Keratinocyte (primary cell): ENCODE results near the gene VIT. TPM values are rescaled to one million over a fixed set of nuclear protein-coding genes. Genes with fewer than 3 reads are reported as not detected.
A peak's percentile ranks its signal among the peaks of the same experiment; 100 is the strongest.

Experiments used
- DNase-seq: peaks from one replicate; pipeline ENCODE4 v3.0.0-alpha.2; 2011; ENCODE audit warnings: low read depth, missing footprints, low spot score
- FAIRE-seq: peaks from 2 replicates; lab custom pipeline; 2011; peaks lifted over from hg19 to GRCh38; lab: Jason Lieb, UNC
- H2AFZ ChIP-seq: 2 replicates; pipeline ENCODE4 v1.6.0; 2012; ENCODE audit warnings: low read length, control low read depth, inconsistent platforms; ENCODE audit not compliant: control insufficient read depth
- H3K27ac ChIP-seq: 2 replicates; pipeline ENCODE4 v1.5.1; 2011; ENCODE audit warnings: low read length; ENCODE audit not compliant: control insufficient read depth, insufficient read depth
- H3K27me3 ChIP-seq: 3 replicates; pipeline ENCODE4 v1.6.0; 2011; ENCODE audit warnings: low read length; ENCODE audit not compliant: control insufficient read depth, insufficient read depth; ENCODE audit errors: extremely low read depth
- H3K36me3 ChIP-seq, 2 experiments: 2 replicates in 1 of 2; 3 replicates in 1 of 2; pipeline ENCODE4 v1.5.1; 2011; ENCODE audit warnings: low read length in 2 of 2, mild to moderate bottlenecking in 1 of 2; ENCODE audit not compliant: control insufficient read depth in 2 of 2, insufficient read depth in 2 of 2; ENCODE audit errors: extremely low read depth in 1 of 2
- H3K4me1 ChIP-seq: 3 replicates; pipeline ENCODE4 v1.5.1; 2011; ENCODE audit warnings: low read length; ENCODE audit not compliant: control insufficient read depth, insufficient read depth; ENCODE audit errors: extremely low read depth
- H3K4me2 ChIP-seq: 3 replicates; pipeline ENCODE4 v1.6.0; 2011; ENCODE audit warnings: low read depth, low read length; ENCODE audit not compliant: control insufficient read depth, insufficient read depth; ENCODE audit errors: extremely low read depth
- H3K4me3 ChIP-seq, 3 experiments: fragments of 200-600 bp in 1 of 3; sonication (generic) in 1 of 3; 2 replicates in 2 of 3; 3 replicates in 1 of 3; pipeline ENCODE4 v1.5.1; 2011 to 2016; ENCODE audit warnings: low read length in 3 of 3, mild to moderate bottlenecking in 3 of 3, control low read depth in 2 of 3, inconsistent platforms in 1 of 3, low read depth in 1 of 3, mixed read lengths in 1 of 3, mixed run types in 1 of 3, moderate library complexity in 1 of 3; ENCODE audit not compliant: control insufficient read depth in 2 of 3, insufficient read depth in 2 of 3; ENCODE audit errors: extremely low read depth in 1 of 3
- H3K79me2 ChIP-seq: 2 replicates; pipeline ENCODE4 v1.6.0; 2012; ENCODE audit warnings: low read length; ENCODE audit not compliant: control insufficient read depth, insufficient read depth
- H3K9ac ChIP-seq: 3 replicates; pipeline ENCODE4 v1.6.0; 2011; ENCODE audit warnings: low read length; ENCODE audit not compliant: control insufficient read depth, insufficient read depth; ENCODE audit errors: extremely low read depth
- H3K9me1 ChIP-seq: 3 replicates; pipeline ENCODE4 v1.6.0; 2011; ENCODE audit warnings: low read length; ENCODE audit not compliant: control insufficient read depth, insufficient read depth; ENCODE audit errors: extremely low read depth
- H3K9me3 ChIP-seq: 2 replicates; pipeline ENCODE4 v1.5.1; 2012; ENCODE audit warnings: low read depth, low read length; ENCODE audit not compliant: control insufficient read depth
- H4K20me1 ChIP-seq: 3 replicates; pipeline ENCODE4 v1.6.0; 2011; ENCODE audit warnings: low read length; ENCODE audit not compliant: control insufficient read depth, insufficient read depth; ENCODE audit errors: extremely low read depth
- CTCF ChIP-seq, 3 experiments: IDR thresholded peaks in 1 of 3; conservative IDR thresholded peaks in 1 of 3; optimal IDR thresholded peaks in 1 of 3; 2 replicates in 2 of 3; 3 replicates in 1 of 3; pipeline versions ENCODE3 to v1.5.1; 2011; ENCODE audit warnings: low read length in 3 of 3, mild to moderate bottlenecking in 3 of 3, moderate library complexity in 2 of 3, control low read depth in 1 of 3, inconsistent platforms in 1 of 3; ENCODE audit not compliant: insufficient read depth in 2 of 3; ENCODE audit errors: extremely low read depth in 1 of 3
- EZH2 ChIP-seq: IDR thresholded peaks from one replicate; pipeline ENCODE4 v1.6.1; 2012; ENCODE audit warnings: inconsistent platforms, mild to moderate bottlenecking, low read length, moderate library complexity
- dilution Hi-C: fragments of 300-500 bp; cut with MboI; formaldehyde crosslinking; loops from one replicate; pipeline ENCODE4 v1.7.0; 2020; ENCODE audit warnings: low sequenced_read_pairs; ENCODE audit not compliant: extremely low pct_ligation_motif_present
- polyA plus RNA-seq, 5 experiments: library from polyadenylated mRNA; depleted of rRNA in 3 of 5; stranded (reverse) in 3 of 5; stranded (forward) in 1 of 5; unstranded in 1 of 5; fragments of >200 nt; gene quantifications; 1 replicate in 1 of 5; 2 replicates in 3 of 5; 3 replicates in 1 of 5; pipeline versions ENCODE4 v1.2.1 to v1.2.3, GENCODE V29; 2011 to 2012; ENCODE audit warnings: missing spikeins in 2 of 5, low read depth in 1 of 5, low replicate concordance in 1 of 5

Gene VIT
- polyA plus RNA-seq, 1 donor (not counting 4 experiments of a cell fraction or from before 2014, with no cell fraction given): 0.79 TPM

- DNase-seq (no peak), FAIRE-seq (no peak)
- Histone ChIP-seq H3K27ac (no peak overlapping the region), H3K4me2 (no peak overlapping the region), H3K4me1 (no peaks in the 10 kb centered on the region), H3K9me3 (no peaks in the 10 kb centered on the region), H3K79me2 (no peaks in the 10 kb centered on the region), H3K9me1 (no peaks in the 10 kb centered on the region), H4K20me1 (no peaks in the 10 kb centered on the region), H3K27me3 (no peaks in the 10 kb centered on the region), H3K36me3 (no peaks in the 10 kb centered on the region), H3K4me3 (no peak overlapping the region), H3K9ac (no peak overlapping the region), H2AFZ (no peak overlapping the region)
- dilution Hi-C loops: no loop called here
- TF ChIP-seq EZH2 (no peak), CTCF (optimal IDR thresholded peaks at IDR 0.05 in 1 of 3, IDR thresholded peaks at IDR 0.05 in 1 of 3, conservative IDR thresholded peaks at IDR 0.05 in 1 of 3; ENCODE audit: extremely low read depth in 1 of 3, insufficient read depth in 2 of 3, low read length in 3 of 3) (no peak)
Measured at GRCh38 chr2:36663295-36663694, 33.2 kb upstream of the VIT start.

GRCh38 chr2:36663851-36664695 lies 32.4 kb upstream of the VIT start:
- no peak overlapping the region for H3K27ac ChIP-seq
- no peak for TF ChIP-seq EZH2
- TF ChIP-seq CTCF (optimal IDR thresholded peaks at IDR 0.05 in 1 of 3, IDR thresholded peaks at IDR 0.05 in 1 of 3, conservative IDR thresholded peaks at IDR 0.05 in 1 of 3; ENCODE audit: extremely low read depth in 1 of 3, insufficient read depth in 2 of 3, low read length in 3 of 3): peak; percentile 57 to 61 (median 61)
- peak; percentile 26 for DNase-seq
- H3K9me3 ChIP-seq: no peaks in the 10 kb centered on the region
- no peaks in the 10 kb centered on the region for H3K27me3 ChIP-seq
- no peak overlapping the region for H3K4me3 ChIP-seq
- no peaks in the 10 kb centered on the region for H4K20me1 ChIP-seq
- no peaks in the 10 kb centered on the region for H3K36me3 ChIP-seq
- no peak overlapping the region for H2AFZ ChIP-seq
- H3K79me2 ChIP-seq: no peaks in the 10 kb centered on the region
- no peak for FAIRE-seq
- dilution Hi-C loops: no loop called here
- no peak overlapping the region for H3K9ac ChIP-seq
- no peaks in the 10 kb centered on the region for H3K9me1 ChIP-seq
- no peaks in the 10 kb centered on the region for H3K4me1 ChIP-seq
- H3K4me2 ChIP-seq: no peak overlapping the region
